ENCODE data around the gene SDHC. TPM values are rescaled to one million over a fixed set of nuclear protein-coding genes. Genes with fewer than 3 reads are reported as not detected.

Gene SDHC
- total and polyA plus RNA-seq, 2 of the 13 experiments (the other 11 are each of a cell fraction or from before 2014, with no cell fraction given), result 27.1 to 229 TPM

GRCh38 chr1:161389691-161390558 lies 75.7 kb downstream of the SDHC start:
- WGBS (ENCODE audit: low lambda C conversion rate), result 2% methylated on average over 37 of the region's 79 CpGs
- BruUV-seq (replicated peaks), result no TSS peak
- in situ Hi-C loops (cut with HindIII; ENCODE audit: extremely low pct_ligation_motif_present, low pct_unique_long_range_greater_than_20kb), result loop anchor here (10.0 kb wide), 1 partner anchor 165 kb away; the partner anchor contains the start of genes APOA2 and TOMM40L
- H3K4me1 ChIP-seq (ENCODE audit: insufficient read depth, low read length), result peaks cover 50% of the 10 kb centered on the region
- H3K36me3 ChIP-seq (replicated peaks in 1 of 2; ENCODE audit: control insufficient read depth in 1 of 2, insufficient read depth in 2 of 2, low read length in 2 of 2), result no peaks in the 10 kb centered on the region
- DNase-seq (ENCODE audit: low spot score), result peak; percentile 91
- peak overlapping the region; percentile 99 for H3K4me2 ChIP-seq (ENCODE audit: low read depth, low read length)
- H3K79me2 ChIP-seq (ENCODE audit: insufficient read depth, low read length), result no peaks in the 10 kb centered on the region
- ChIA-PET POLR2A (interaction anchor here (0.7 to 2.4 kb wide), 15 partner anchors 8 to 207 kb away, joined by 3 to 23 read pairs (median 7); partner anchors contain the start of genes ADAMTS4, APOA2, CFAP126 and NDUFS2), CTCF (ENCODE audit: low intra/inter-chr PET ratio, low total read pairs) (no interaction called here)
- H3K27ac ChIP-seq (ENCODE audit: extremely low read length, insufficient read depth, low read length), result peak overlapping the region; percentile 74
- H3K9me3 ChIP-seq (ENCODE audit: low read length), result no peaks in the 10 kb centered on the region
- H3K9ac ChIP-seq (ENCODE audit: insufficient read depth, low read depth, low read length), result peak overlapping the region; percentile 90
- ATAC-seq, result peak; percentile 92
- intact Hi-C loops (cut with micrococcal nuclease; ENCODE audit: unreplicated experiment), result loop anchor here (1.0 kb wide), 1 partner anchor 8 kb away; no protein-coding TSS in a partner anchor
- peak overlapping the region; percentile 66 to 97 (median 80) for H3K4me3 ChIP-seq (replicated peaks in 1 of 3; ENCODE audit: insufficient read depth in 1 of 3, low read depth in 2 of 3, low read length in 3 of 3)
- H4K20me1 ChIP-seq (ENCODE audit: insufficient read depth, low read length), result no peaks in the 10 kb centered on the region
- H3K27me3 ChIP-seq (ENCODE audit: control insufficient read depth in 1 of 2, insufficient read depth in 2 of 2, low read length in 2 of 2), result no peaks in the 10 kb centered on the region; a peak in 1 of 5 replicates
- H2AFZ ChIP-seq (ENCODE audit: low read length), result peak overlapping the region; percentile 84
- FAIRE-seq, result peak; percentile 30
- TF ChIP-seq EED (CRISPR knock-in tag; IDR thresholded peaks at IDR 0.05) (0 out of 2 replicates have a peak, but pooled peaks have one; percentile 24), AKAP8 (CRISPR knock-in tag; IDR thresholded peaks at IDR 0.05) (peak; percentile 53; the same call in 1 of the 2 replicates), NR2F2 (IDR thresholded peaks at IDR 0.05; ENCODE audit: borderline replicate concordance, low read depth) (no peak), ZNF274 (CRISPR knock-in tag; IDR thresholded peaks at IDR 0.05) (no peak), ZNF83 (CRISPR knock-in tag; IDR thresholded peaks at IDR 0.05; ENCODE audit: borderline replicate concordance) (no peak), ELK4 (CRISPR knock-in tag; IDR thresholded peaks at IDR 0.05; ENCODE audit: borderline replicate concordance) (peak; percentile 50; the same call in 1 of the 2 replicates), KDM5B (CRISPR knock-in tag; IDR thresholded peaks at IDR 0.05; ENCODE audit: borderline replicate concordance) (peak; percentile 76; the same call in 1 of the 2 replicates), ZNF235 (CRISPR knock-in tag; IDR thresholded peaks at IDR 0.05; ENCODE audit: borderline replicate concordance) (no peak), EP300 (IDR thresholded peaks at IDR 0.05; ENCODE audit: low read depth in 2 of 2, low read length in 2 of 2) (no peak; a peak in 1 of 4 replicates), EP300 (CRISPR knock-in tag; IDR thresholded peaks at IDR 0.05; ENCODE audit: borderline replicate concordance) (peak; percentile 44; the same call in 1 of the 2 replicates), MED13 (CRISPR knock-in tag; IDR thresholded peaks at IDR 0.05) (peak; percentile 19; the same call in 1 of the 2 replicates), NFKBIZ (CRISPR knock-in tag; IDR thresholded peaks at IDR 0.05) (peak; percentile 57), CREB1 (IDR thresholded peaks at IDR 0.05) (peak; percentile 81), CREB1 (CRISPR knock-in tag; IDR thresholded peaks at IDR 0.05) (peak; percentile 74), MAX (IDR thresholded peaks at IDR 0.05) (peak; percentile 93), ZNF17 (CRISPR knock-in tag; IDR thresholded peaks at IDR 0.05) (0 out of 2 replicates have a peak, but pooled peaks have one; percentile 34), NR2C2 (CRISPR knock-in tag; IDR thresholded peaks at IDR 0.05; ENCODE audit: borderline replicate concordance) (0 out of 2 replicates have a peak, but pooled peaks have one; percentile 34), ZBTB7B (CRISPR knock-in tag; IDR thresholded peaks at IDR 0.05) (peak; percentile 7), AHR (CRISPR knock-in tag; IDR thresholded peaks at IDR 0.05) (0 out of 2 replicates have a peak, but pooled peaks have one; percentile 46), MXD3 (CRISPR knock-in tag; IDR thresholded peaks at IDR 0.05) (peak; percentile 76; the same call in 1 of the 2 replicates), MAF1 (CRISPR knock-in tag; IDR thresholded peaks at IDR 0.05; ENCODE audit: borderline replicate concordance) (peak; percentile 52; the same call in 1 of the 2 replicates), HDAC1 (CRISPR knock-in tag; IDR thresholded peaks at IDR 0.05) (peak; percentile 77), ZNF607 (CRISPR knock-in tag; IDR thresholded peaks at IDR 0.05; ENCODE audit: borderline replicate concordance) (peak; percentile 71; the same call in 1 of the 2 replicates)
